ENCODE measurements around the gene SF3A2.

- no peak for TF ChIP-seq POLR2A (IDR thresholded peaks at IDR 0.05)
- TF ChIP-seq, protein P1, sequence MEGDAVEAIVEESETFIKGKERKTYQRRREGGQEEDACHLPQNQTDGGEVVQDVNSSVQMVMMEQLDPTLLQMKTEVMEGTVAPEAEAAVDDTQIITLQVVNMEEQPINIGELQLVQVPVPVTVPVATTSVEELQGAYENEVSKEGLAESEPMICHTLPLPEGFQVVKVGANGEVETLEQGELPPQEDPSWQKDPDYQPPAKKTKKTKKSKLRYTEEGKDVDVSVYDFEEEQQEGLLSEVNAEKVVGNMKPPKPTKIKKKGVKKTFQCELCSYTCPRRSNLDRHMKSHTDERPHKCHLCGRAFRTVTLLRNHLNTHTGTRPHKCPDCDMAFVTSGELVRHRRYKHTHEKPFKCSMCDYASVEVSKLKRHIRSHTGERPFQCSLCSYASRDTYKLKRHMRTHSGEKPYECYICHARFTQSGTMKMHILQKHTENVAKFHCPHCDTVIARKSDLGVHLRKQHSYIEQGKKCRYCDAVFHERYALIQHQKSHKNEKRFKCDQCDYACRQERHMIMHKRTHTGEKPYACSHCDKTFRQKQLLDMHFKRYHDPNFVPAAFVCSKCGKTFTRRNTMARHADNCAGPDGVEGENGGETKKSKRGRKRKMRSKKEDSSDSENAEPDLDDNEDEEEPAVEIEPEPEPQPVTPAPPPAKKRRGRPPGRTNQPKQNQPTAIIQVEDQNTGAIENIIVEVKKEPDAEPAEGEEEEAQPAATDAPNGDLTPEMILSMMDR (IDR thresholded peaks at IDR 0.05), result no peak
Observed at GRCh38 chr19:2287585-2288337, 51.1 kb downstream of the SF3A2 start.
